Skeletal muscle tissue (tissue), 4 donors: ENCODE results near the gene HLA-DPA1. TPM values are rescaled to one million over a fixed set of nuclear protein-coding genes. Genes with fewer than 3 reads are reported as not detected.

Experiments used
- H3K27ac ChIP-seq: one replicate; pipeline ENCODE4 v1.7.0; 2013; ENCODE audit warnings: mild to moderate bottlenecking, low read depth, low read length, inconsistent platforms
- H3K27me3 ChIP-seq, 3 donors: one replicate each; pipeline ENCODE4 v1.7.0; 2013; ENCODE audit warnings: low read length in 3 of 3; ENCODE audit not compliant: control insufficient read depth in 3 of 3, insufficient read depth in 3 of 3
- H3K36me3 ChIP-seq, 3 donors: one replicate each; pipeline ENCODE4 v1.7.0; 2013; ENCODE audit warnings: low read length in 3 of 3; ENCODE audit not compliant: control insufficient read depth in 3 of 3, insufficient read depth in 3 of 3
- H3K4me1 ChIP-seq, 3 donors: one replicate each; pipeline ENCODE4 v1.7.0; 2013; ENCODE audit warnings: low read length in 3 of 3, mild to moderate bottlenecking in 3 of 3; ENCODE audit not compliant: control insufficient read depth in 3 of 3, insufficient read depth in 3 of 3
- H3K4me3 ChIP-seq, 3 donors: one replicate each; pipeline ENCODE4 v1.7.0; 2013; ENCODE audit warnings: low read length in 3 of 3
- H3K9ac ChIP-seq, 3 donors: one replicate each; pipeline ENCODE4 v1.7.0; 2013; ENCODE audit warnings: low read length in 3 of 3, mild to moderate bottlenecking in 3 of 3, moderate library complexity in 2 of 3, low read depth in 1 of 3
- H3K9me3 ChIP-seq, 3 donors: one replicate each; pipeline ENCODE4 v1.7.0; 2013; ENCODE audit warnings: low read length in 3 of 3; ENCODE audit not compliant: control insufficient read depth in 3 of 3
- total RNA-seq: library from RNA; depleted of rRNA; stranded (reverse); fragments of >200 nt; gene quantifications from one replicate; pipeline ENCODE4 v1.2.3, GENCODE V29; 2014
- donor health status: Osteomylitis.

Gene HLA-DPA1
- total RNA-seq, 1 donor from 2014 or later: 14.6 TPM

GRCh38 chr6:33023536-33023935 is 49.9 kb downstream of the HLA-DPA1 start:
- H3K4me1 ChIP-seq: peaks cover 6 to 16% (median 10%) of the 10 kb centered on the region in 3 donors
- no peaks in the 10 kb centered on the region for H3K27me3 ChIP-seq
- H3K36me3 ChIP-seq: no peaks in the 10 kb centered on the region
- H3K9me3 ChIP-seq: no peaks in the 10 kb centered on the region
- no peak overlapping the region for H3K9ac ChIP-seq
- no peak overlapping the region for H3K4me3 ChIP-seq
- H3K27ac ChIP-seq: no peak overlapping the region

DNA sequence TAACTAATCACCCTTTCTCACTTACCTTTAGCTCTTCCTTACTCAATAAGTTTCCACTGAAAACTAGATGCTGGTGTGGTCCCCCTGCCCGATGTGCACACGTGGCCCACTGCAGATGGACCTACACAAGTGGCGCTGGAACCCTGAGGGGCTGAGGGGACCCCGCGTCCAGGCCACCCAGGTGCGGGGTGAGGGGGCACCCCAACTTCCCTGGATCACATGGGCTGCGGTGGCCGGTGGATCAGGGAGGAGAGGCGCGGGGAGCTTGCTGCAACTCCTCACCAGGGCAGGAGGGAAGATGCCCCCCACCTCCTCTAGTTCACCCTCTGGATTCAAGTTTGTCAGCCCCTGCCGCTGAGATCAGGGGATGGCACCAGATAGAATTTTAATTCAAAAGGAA is 51.5 kb downstream of the HLA-DPA1 start:
- Histone ChIP-seq H3K4me3 (no peak overlapping the region), H3K27me3 (no peaks in the 10 kb centered on the region), H3K9ac (no peak overlapping the region), H3K9me3 (no peaks in the 10 kb centered on the region), H3K36me3 (no peaks in the 10 kb centered on the region), H3K27ac (no peak overlapping the region), H3K4me1 (peaks cover 6 to 19% (median 16%) of the 10 kb centered on the region in 3 donors)

DNA sequence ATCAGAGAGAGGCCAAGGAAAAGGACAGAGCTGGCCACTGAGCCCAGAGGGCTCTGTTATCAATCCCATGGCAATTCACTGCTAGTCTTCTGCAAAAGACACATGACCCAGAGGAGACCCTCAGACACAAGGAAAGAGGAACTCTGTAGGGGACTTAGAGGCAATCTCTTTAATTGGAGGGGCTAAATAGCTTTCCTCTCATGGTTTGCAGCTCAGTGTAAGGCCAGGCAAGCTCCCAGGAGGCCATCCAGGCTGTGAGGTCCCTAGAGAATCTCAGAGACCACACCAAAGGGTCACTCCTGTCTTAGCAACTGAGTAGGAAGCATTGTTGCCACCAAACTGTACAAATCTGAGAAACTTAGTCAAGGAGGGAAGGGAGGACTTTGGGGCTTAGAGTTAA is 54.1 kb downstream of the HLA-DPA1 start:
- peak overlapping the region in 1 of 3 donors; percentile 27 for H3K9ac ChIP-seq
- no peaks in the 10 kb centered on the region for H3K36me3 ChIP-seq
- peaks cover 12 to 19% (median 16%) of the 10 kb centered on the region in 3 donors for H3K4me1 ChIP-seq
- no peaks in the 10 kb centered on the region for H3K9me3 ChIP-seq
- peak overlapping the region in 2 of 3 donors; percentile 44 for H3K4me3 ChIP-seq
- peak overlapping the region; percentile 79 for H3K27ac ChIP-seq
- peaks cover 0 to 2% (median 0%) of the 10 kb centered on the region in 3 donors for H3K27me3 ChIP-seq

GRCh38 chr6:33018904-33019303 is 54.5 kb downstream of the HLA-DPA1 start:
- H3K9me3 ChIP-seq: no peaks in the 10 kb centered on the region
- peak overlapping the region; percentile 44 to 61 (median 44) for H3K4me3 ChIP-seq
- H3K36me3 ChIP-seq: no peaks in the 10 kb centered on the region
- H3K9ac ChIP-seq: peak overlapping the region in 1 of 3 donors; percentile 27
- peak overlapping the region; percentile 79 for H3K27ac ChIP-seq
- peaks cover 0 to 5% (median 3%) of the 10 kb centered on the region in 3 donors for H3K27me3 ChIP-seq
- peaks cover 12 to 19% (median 16%) of the 10 kb centered on the region in 3 donors for H3K4me1 ChIP-seq

DNA sequence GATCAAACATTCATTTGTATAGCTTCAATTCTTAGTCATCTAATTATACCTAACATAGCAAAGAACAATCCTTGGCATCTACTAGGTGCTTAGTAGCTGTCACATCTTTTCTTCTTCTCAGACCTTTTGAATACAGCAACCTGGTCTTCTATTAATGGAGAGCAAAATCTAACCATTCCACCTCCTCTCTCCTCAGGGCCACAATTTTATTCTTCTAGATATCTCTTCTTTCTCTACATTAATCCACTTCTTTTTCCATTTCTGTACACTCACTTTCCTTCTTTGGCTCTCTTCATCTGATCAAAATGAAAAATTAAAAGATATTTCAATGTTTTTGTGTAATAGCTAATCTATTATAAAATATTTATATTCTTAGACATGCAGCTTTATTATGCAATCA is 55.0 kb downstream of the HLA-DPA1 start:
- Histone ChIP-seq H3K4me3 (peak overlapping the region in 1 of 3 donors; percentile 61), H3K9me3 (no peaks in the 10 kb centered on the region), H3K4me1 (peaks cover 12 to 19% (median 16%) of the 10 kb centered on the region in 3 donors), H3K36me3 (no peaks in the 10 kb centered on the region), H3K27me3 (peaks cover 5 to 9% (median 8%) of the 10 kb centered on the region in 3 donors), H3K9ac (no peak overlapping the region), H3K27ac (peak overlapping the region; percentile 57)

- H3K9me3 ChIP-seq: no peaks in the 10 kb centered on the region
- H3K36me3 ChIP-seq: no peaks in the 10 kb centered on the region
- H3K4me3 ChIP-seq: no peak overlapping the region
- peak overlapping the region; percentile 57 for H3K27ac ChIP-seq
- peaks cover 12 to 19% (median 16%) of the 10 kb centered on the region in 3 donors for H3K4me1 ChIP-seq
- peaks cover 5 to 11% (median 8%) of the 10 kb centered on the region in 3 donors for H3K27me3 ChIP-seq
- no peak overlapping the region for H3K9ac ChIP-seq
These were observed 55.6 kb downstream of the HLA-DPA1 start for GRCh38 chr6:33017694-33018353.

DNA sequence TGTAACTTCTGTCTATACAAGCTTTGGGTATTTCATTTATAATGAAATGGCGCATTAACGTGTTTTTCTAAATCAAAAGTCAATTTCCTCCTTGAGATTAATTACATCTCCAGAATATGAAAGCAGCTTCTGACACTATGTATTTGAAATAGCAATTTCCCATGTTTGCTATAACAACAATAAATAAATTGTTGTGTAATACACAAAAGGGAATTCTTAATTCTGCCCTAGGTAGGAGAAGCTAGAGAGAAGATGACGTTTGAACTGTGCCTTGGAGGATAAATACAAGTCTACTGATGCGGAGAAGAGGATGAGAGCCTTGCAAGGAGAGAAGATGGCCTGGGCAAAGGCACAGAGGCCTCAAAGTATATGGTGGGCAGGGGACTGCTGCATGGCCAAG is 56.4 kb downstream of the HLA-DPA1 start:
- peaks cover 5 to 11% (median 8%) of the 10 kb centered on the region in 3 donors for H3K27me3 ChIP-seq
- no peaks in the 10 kb centered on the region for H3K36me3 ChIP-seq
- no peak overlapping the region for H3K27ac ChIP-seq
- peaks cover 12 to 19% (median 16%) of the 10 kb centered on the region in 3 donors for H3K4me1 ChIP-seq
- H3K4me3 ChIP-seq: no peak overlapping the region
- H3K9me3 ChIP-seq: no peaks in the 10 kb centered on the region
- H3K9ac ChIP-seq: no peak overlapping the region

GRCh38 chr6:33015798-33016197 is 57.7 kb downstream of the HLA-DPA1 start:
- Histone ChIP-seq H3K27me3 (peaks cover 5 to 13% (median 8%) of the 10 kb centered on the region in 3 donors), H3K36me3 (no peaks in the 10 kb centered on the region), H3K9ac (no peak overlapping the region), H3K9me3 (no peaks in the 10 kb centered on the region), H3K27ac (no peak overlapping the region), H3K4me1 (peaks cover 12 to 19% (median 16%) of the 10 kb centered on the region in 3 donors), H3K4me3 (no peak overlapping the region)

DNA sequence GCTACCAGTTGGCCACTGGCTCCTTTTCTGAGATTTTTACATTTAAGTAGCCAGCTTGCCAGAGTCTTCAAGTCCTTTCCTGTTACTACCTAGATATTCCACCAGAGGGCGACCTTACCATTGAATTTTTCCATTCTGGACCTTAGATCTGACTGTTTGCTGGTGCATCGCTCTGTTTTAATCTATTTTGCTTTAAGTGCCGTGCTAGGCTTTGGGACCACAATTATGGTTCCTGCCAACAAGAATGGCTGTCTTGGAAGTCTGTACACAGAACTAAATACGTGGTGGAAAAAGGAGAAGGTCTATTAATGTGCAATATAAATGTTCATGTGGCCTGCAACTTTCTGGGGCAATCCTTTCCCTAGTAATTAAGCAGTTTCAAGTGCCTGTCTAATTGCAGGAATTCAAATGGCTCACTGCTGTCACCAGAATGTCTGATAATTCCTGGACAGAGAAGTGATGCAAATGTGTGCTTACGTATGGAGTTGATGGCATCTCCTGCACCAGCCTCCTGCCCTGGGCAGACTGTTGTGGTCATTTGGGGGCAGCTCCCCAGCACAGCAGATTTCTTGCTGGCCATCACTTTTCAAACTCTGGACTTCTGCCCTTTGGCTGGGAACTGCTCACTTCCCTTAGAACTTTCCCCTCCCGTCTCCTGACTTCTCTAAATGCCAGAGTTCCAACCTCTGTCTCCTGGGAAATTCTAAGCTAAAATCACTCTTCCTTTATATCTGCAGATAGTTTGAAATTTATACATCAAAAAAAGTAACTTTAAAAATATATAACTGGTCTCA is 58.4 kb downstream of the HLA-DPA1 start:
- Histone ChIP-seq H3K27ac (no peak overlapping the region), H3K27me3 (peaks cover 5 to 20% (median 11%) of the 10 kb centered on the region in 3 donors), H3K4me3 (no peak overlapping the region), H3K4me1 (peaks cover 10 to 18% (median 12%) of the 10 kb centered on the region in 3 donors), H3K9ac (no peak overlapping the region), H3K9me3 (no peaks in the 10 kb centered on the region), H3K36me3 (no peaks in the 10 kb centered on the region)
